Measurements from ENCODE around the gene EVL. TPM values are rescaled to one million over a fixed set of nuclear protein-coding genes. Genes with fewer than 3 reads are reported as not detected.
A peak's percentile ranks its signal among the peaks of the same experiment; 100 is the strongest.

Gene EVL
- total and polyA plus RNA-seq, 12 donors = 26.0 to 79.4 (median 47.6) TPM

DNA sequence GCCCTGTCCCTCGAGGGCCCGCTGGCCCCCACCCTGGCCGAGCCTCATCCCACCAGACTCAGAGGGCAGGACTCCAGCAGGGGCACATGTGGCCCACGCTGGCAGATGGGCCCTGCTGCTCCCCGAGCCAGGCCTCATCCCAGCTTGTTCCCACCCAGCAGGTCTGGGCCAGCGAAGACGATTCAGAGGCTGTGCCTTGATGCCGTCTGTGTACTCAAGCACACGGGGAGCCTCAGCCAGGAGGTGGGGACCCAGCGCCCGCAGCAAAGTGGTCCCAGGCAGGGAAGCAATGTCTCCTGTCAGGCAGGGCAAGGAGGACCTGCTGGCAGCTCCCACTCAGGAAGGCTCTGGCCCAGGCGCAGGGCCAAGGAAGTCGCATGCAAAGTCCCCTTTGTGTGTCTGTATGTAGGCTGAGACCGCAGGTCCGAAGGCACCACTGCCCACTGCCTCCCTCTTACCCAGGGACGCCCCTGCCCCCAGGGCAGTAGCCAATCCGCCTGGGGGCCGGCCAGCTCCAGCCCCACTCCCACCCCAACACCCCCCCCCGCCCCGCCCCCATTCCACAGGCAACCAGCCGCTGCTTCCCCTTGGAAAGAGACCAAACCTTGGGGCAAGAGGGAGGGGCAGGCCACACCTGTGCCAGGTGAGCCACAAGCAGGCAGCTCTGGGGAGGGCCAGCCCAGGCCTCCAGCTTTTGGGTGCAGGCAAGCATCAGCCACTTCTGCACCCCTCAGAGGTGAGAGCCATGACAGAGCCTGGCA lies 84.8 kb downstream of the EVL start:
- Histone ChIP-seq H3K27me3 (peaks cover 0 to 13% (median 0%) of the 10 kb centered on the region in 7 donors), H3K27ac (no peak overlapping the region), H3K36me3 (no peaks in the 10 kb centered on the region), H3K9me3 (peaks cover 0 to 9% (median 6%) of the 10 kb centered on the region in 11 donors), H3K4me3 (no peak overlapping the region), H3K4me1 (peaks cover 0 to 11% (median 5%) of the 10 kb centered on the region in 9 donors)
- DNase-seq = no peak
- no peak for ATAC-seq
- TF ChIP-seq, protein P1, sequence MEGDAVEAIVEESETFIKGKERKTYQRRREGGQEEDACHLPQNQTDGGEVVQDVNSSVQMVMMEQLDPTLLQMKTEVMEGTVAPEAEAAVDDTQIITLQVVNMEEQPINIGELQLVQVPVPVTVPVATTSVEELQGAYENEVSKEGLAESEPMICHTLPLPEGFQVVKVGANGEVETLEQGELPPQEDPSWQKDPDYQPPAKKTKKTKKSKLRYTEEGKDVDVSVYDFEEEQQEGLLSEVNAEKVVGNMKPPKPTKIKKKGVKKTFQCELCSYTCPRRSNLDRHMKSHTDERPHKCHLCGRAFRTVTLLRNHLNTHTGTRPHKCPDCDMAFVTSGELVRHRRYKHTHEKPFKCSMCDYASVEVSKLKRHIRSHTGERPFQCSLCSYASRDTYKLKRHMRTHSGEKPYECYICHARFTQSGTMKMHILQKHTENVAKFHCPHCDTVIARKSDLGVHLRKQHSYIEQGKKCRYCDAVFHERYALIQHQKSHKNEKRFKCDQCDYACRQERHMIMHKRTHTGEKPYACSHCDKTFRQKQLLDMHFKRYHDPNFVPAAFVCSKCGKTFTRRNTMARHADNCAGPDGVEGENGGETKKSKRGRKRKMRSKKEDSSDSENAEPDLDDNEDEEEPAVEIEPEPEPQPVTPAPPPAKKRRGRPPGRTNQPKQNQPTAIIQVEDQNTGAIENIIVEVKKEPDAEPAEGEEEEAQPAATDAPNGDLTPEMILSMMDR (IDR thresholded peaks at IDR 0.05) = no peak
- WGBS, 2 donors = 48 to 51% methylated on average over 21 of the region's 21 CpGs
- intact Hi-C loops (cut with DNase I) = no loop called here

DNA sequence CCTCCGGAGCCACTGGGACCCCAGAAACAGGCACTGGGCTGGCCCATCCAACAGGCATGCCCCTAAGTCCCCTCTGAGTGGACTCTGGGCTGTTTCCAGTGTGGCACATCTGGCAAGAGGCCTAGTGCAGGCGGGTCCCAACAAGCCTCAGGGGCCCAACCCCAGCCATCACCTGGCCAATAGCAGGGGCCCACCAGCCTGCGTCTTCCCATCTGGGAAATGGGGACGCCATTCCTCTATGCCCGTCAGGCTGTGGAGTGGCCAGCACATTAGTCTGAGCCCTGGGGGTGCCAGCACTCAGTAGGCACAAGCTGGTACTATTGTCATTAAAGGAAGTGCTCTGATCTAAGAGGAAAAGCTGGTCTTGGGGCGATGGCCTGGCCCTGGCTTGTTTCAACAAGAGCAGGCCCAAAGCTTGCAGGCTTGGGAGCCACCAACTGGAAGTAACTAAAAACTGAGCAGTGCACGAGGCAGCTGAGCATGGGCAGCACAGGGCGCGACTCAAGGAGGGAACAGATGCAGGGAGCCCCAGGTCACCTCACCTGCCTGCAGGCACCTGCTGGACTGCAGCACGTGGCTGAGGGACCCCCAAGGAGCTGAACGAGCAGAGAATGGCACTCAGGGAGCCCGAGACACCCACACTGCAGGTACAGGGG lies 85.8 kb downstream of the EVL start:
- Histone ChIP-seq H3K4me3 (no peak overlapping the region), H3K27ac (no peak overlapping the region), H3K36me3 (no peaks in the 10 kb centered on the region), H3K27me3 (peaks cover 0 to 13% (median 0%) of the 10 kb centered on the region in 7 donors), H3K9me3 (peaks cover 0 to 12% (median 6%) of the 10 kb centered on the region in 11 donors), H3K4me1 (peaks cover 0 to 7% (median 0%) of the 10 kb centered on the region in 9 donors)
- TF ChIP-seq, protein P1 (IDR thresholded peaks at IDR 0.05) = no peak
- intact Hi-C loops (cut with DNase I) = no loop called here
- ATAC-seq = no peak
- 84 to 91% methylated on average over 12 of the region's 12 CpGs for WGBS, 2 donors
- peak in 1 of 2 donors; percentile 6 for DNase-seq

DNA sequence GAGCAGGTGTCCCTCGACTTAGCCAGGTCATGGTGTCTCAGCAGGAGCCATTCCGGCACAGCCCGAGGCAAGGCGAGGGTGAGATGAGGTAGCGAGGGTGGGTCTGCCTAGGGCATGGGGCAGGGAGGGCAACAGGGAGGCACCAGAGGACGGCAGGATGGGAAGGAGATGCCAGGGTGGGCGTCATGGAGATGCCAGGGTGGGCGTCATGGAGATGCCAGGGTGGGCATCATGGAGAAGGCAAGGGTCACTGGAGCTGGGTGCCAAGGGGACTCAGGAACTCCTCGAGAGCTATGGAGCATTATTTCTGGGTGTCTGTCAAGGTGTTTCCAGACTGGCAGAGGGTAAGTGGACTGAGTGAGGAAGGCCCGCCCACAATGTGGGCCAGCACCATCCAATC lies 86.9 kb downstream of the EVL start:
- Histone ChIP-seq H3K4me3 (no peak overlapping the region), H3K27me3 (peaks cover 0 to 17% (median 5%) of the 10 kb centered on the region in 7 donors), H3K27ac (no peak overlapping the region), H3K9me3 (peaks cover 0 to 12% (median 6%) of the 10 kb centered on the region in 11 donors), H3K36me3 (no peaks in the 10 kb centered on the region), H3K4me1 (peaks cover 0 to 2% (median 0%) of the 10 kb centered on the region in 9 donors)
- DNase-seq (no peak), ATAC-seq (no peak)
- WGBS, 2 donors = 84 to 92% methylated on average over 10 of the region's 10 CpGs
- TF ChIP-seq, protein P1 (IDR thresholded peaks at IDR 0.05) = no peak
- intact Hi-C loops (cut with DNase I) = no loop called here

DNA sequence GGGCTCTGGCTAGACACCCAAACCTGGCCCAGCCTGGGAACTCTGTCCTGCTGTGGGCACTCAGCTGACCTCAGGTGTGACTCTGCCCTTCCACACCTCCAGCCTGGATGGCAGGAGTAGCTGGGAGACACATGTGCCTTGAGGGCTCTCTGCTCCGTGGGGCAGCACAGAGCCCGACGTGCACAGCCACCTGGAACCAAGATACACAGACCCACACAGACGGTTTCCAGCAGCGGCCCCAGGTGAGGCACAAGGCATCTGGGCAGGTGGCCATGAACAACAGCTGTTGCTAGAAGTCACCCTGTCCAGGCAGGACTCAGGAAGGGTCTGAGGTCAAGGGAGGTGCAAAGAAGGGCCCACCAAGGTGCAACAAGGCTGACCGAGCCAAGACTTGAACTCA lies 88.3 kb downstream of the EVL start:
- Histone ChIP-seq H3K27me3 (peaks cover 0 to 29% (median 18%) of the 10 kb centered on the region in 7 donors), H3K36me3 (no peaks in the 10 kb centered on the region), H3K27ac (no peak overlapping the region), H3K4me3 (no peak overlapping the region), H3K4me1 (peaks cover 0 to 2% (median under 1%) of the 10 kb centered on the region in 9 donors), H3K9me3 (peaks cover 0 to 12% (median 6%) of the 10 kb centered on the region in 11 donors)
- 93 to 94% methylated on average over 6 of the region's 6 CpGs for WGBS, 2 donors
- intact Hi-C loops (cut with DNase I) = no loop called here
- ATAC-seq = no peak
- TF ChIP-seq, protein P1 (IDR thresholded peaks at IDR 0.05) = no peak
- no peak for DNase-seq

Data from heart right ventricle (tissue), 16 donors.